HuH-7 (cell line): ENCODE results near the gene EGFL8.
"Not testable (repeated sequence)": the region's sequence is repeated elsewhere in the genome, so short reads cannot be mapped to it uniquely, and the experiment has no call there.

Experiments used
- DNase-seq: peaks from one replicate; pipeline ENCODE4 v3.0.0; 2011; ENCODE audit warnings: low spot score

EGFL8 gene

DNA sequence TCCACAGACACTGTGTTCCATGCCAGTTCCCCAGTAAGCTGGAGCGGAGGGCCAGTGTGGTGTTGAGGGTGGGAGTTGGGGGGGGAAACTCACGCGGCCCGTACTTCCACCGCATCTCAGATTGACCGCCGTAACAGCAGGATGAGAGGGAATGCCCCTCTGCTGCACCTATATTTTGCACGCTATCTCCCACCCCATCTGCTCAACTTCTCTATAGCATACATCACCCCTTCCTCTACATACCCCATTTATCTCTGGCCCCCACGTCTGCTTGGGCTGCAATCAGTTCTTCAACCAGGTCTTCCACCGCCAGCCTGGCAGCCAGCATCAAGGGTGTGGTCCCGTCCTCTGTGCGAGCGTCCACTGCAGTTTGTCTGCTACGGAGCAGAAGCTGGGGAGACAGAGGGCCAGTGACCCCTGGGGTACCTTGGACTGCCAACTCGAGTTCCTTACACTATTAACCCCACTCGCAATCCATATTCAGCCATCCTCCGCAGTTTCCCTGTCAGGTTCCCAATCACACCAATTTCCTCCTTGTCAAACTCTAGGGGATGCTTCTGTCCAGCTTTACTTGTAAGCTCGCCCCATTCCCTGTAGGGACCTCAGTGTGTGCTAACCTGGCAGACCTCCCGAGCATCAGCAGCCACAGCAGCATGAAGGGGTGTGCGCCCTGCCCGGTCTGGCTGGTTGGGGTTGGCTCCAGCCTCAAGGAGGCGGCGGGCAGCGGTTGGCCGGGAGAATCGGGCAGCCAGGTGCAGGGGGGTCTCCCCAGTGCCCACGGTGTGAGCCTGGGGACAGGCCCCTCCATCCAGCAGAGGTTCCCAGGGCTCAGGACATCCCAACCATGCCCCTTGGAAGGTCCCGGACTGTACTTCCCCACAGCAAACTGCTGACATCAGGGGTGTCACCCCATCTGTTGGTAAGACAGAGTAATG, 32.6 kb downstream of the EGFL8 start:
- no peak for DNase-seq

DNA sequence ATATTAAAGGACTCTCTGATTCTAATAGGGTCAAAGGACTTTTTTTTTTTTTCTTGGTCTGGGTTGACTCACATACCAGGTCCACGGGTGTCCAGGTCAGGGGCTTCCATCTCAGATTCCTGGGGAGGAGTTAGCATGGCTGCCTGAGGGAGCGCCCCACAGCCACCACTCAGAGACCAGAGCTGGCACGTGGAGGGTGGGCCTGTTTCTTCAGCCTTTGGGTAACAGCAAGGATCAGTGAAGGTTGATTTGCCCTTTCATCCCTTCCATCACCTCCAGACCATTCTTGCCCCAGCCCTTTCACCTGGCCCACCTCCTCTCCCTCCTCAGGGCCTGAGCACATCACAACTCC, 33.9 kb downstream of the EGFL8 start:
- no peak for DNase-seq

DNA sequence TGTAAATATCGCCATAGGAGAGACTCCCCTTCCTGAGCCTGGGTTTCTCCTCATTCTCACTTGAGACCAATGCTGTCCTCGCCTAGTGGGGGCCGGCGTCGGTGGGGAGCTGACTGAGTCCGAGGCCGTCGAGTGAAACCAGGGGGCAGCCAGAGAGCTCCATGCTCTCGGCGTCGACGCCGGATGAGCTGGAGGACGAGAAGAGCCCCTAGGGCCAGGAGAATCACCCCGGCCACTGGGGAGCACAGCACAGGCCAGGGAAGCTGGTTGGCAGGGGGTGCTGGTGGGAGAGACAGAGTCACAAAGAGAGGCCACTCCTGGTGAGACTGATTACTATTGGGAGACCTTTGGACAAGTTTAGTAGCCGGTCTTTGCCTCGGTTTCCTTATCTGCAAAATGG, 34.5 kb downstream of the EGFL8 start:
- DNase-seq, result no peak

DNA sequence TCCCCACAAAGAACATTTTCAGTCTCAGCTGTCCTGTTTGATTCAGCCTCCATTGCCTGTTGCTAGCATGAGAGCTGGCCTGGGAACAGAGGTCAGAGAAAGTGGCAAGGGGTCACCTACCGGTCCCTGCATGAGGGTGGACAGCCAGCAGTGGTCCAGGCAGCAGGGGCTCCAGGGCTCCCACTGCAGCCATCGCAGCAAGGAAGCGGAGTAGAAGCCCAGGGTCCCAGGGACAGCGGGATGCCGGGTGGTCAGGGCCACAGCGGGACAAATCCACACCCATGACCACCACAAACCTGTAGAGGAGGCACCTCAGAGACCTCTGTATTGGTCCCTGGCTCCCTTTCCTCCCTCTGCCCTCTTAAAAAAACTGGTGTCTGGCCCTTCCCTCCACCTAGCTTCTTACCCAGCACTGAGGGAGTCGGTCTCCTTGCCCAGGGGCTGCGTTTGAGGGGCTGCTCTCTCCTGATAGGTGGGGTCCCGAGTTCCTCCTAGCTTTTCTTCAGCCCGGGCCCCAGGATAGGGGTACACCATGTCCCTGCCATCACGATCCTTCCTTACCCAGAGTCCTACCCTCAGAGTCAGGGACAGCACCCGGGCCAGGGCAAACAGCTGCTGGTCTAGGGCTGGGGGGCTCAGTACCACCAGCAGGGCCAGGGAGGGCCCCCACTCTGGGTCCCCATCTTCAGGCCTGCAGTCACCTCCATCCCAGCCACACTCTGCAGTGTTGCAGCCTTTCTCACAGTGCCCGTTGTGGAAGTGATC, 36.5 kb downstream of the EGFL8 start:
- no peak for DNase-seq

DNA sequence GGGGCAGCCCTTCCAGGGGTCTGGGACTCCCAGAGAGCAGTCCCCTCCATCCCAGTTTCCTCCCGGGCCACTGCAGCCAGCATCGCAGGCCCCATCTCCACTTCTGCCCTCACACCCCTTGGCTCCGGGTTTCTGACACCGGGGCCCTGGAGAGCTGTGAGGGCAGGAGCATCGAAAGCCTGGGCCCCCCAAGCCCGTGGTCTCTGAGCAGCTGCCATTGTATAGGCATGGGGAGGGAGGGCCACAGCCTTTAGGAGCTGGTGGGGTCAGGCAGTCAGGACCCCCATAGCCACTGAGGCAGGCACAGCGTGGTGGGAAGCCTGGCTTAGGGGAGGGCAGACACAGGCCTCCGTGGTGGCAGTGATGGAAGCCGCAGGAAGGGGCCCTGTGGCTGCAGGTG, 37.8 kb downstream of the EGFL8 start:
- DNase-seq, result no peak

DNA sequence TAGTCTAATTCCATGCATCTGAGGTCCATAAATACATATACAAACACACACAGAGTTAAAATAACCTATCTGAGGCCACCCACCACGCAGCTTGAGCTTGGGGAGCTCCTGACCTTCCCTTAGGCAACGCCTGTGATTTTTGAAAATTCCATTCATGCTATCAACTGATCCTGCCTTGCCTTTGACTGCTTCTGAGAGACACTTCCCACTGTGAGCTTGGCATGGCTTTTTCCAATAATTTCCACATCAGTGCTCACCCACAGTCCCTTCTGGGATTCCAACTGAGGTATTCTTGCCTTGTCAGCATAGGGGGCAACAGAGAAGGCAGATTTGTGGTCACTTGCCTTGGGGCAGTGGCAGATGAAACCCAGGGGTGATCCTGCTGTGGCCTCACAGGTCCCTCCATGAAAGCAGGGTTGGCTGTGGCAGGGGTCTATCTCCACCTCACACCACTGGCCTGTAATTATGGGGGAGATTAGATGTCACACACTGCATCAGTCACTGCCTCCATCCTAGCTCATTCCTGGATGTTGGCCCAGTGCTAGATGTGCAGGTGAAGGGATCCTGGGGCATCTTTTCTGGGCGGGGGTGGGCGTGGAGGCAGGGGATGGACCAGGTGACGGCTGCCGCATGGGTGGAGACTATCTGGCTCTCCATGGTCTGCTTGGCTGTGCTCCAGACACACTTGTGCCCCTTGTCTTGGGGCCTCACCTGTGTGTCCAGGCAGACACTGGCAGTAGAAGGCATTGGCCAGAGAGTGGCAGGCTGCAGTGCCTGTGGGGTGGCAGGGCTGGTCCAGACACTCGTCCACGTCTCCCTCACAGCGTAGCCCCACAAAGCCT, 39.3 kb downstream of the EGFL8 start:
- DNase-seq, result no peak

DNA sequence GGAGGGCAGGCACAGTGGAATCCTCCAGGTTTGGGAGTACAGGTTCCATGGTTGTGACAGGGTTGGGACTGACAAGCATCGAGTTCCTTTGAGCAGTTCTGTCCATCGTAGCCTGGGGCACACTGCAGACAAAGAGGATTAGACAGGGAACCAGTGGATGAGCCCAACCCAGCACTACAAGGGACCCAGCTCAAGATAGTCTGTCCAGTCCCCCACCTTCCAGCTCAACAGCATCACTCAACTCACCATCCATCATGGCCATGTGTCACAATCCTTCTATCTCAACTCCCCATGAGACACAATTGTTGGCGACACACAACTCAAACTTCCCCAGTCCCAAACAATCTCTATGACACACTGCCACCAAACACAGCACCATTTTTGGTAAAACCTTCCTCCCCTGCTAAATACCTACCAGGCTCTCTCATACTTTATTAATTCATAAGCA, 39.9 kb downstream of the EGFL8 start:
- DNase-seq, result no peak

DNA sequence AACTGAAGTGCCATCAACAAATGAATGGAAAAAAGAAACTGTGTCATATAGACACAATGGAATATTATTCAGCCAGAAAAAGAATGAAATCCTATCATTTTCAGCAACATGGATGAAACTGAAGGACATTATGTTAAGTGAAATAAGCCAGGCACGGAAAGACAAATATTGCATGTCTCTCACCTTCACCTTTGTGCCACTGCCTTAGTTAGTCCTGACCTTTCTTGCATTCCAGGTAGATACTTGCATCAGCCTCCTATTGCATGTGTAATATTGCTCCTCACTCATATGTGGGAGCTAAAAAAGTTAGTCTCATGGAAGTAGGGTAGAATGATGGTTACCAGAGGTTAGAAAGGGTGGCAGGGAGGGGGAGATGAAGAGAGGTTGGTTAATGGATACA, 44.6 kb downstream of the EGFL8 start:
- no peak for DNase-seq

DNA sequence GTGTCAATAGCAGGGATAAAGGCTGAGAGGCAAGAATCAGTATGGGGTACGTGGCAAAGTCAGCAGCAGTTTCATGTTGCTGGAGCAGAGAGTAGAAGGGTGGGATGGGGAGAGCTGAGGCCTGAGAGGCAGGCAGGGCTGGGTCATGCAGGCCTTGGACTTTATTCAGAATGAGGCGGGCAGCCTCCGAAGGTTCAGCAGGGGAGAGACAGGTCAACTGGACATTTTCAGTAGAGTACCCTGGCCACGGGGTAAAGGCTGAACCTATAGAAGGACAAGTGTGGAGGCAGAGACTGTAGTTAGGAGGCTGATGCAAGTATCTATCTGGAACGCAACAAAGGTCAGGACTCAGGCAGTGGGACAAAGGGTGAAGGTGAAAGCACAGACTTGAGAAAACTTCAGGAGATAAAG, 45.8 kb downstream of the EGFL8 start:
- no peak for DNase-seq

DNA sequence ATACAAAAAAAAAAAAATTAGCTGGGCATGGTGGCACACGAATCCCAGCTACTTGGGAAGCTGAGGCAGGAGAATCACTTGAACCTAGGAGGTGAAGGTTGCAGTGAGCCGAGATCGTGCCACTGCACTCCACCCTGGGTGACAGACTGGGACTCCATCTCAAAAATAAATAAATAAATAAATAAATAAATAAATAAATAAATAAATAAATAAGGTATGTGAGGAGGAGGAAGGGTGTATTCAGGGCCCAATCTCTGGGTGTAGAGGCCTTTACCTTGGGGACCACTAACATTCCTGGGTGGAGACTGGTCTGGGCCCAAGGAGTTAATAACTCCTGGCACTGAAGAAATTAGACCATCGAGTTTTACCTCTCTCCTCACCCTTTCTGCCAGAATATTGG, 47.0 kb downstream of the EGFL8 start:
- not testable (repeated sequence) for DNase-seq

DNA sequence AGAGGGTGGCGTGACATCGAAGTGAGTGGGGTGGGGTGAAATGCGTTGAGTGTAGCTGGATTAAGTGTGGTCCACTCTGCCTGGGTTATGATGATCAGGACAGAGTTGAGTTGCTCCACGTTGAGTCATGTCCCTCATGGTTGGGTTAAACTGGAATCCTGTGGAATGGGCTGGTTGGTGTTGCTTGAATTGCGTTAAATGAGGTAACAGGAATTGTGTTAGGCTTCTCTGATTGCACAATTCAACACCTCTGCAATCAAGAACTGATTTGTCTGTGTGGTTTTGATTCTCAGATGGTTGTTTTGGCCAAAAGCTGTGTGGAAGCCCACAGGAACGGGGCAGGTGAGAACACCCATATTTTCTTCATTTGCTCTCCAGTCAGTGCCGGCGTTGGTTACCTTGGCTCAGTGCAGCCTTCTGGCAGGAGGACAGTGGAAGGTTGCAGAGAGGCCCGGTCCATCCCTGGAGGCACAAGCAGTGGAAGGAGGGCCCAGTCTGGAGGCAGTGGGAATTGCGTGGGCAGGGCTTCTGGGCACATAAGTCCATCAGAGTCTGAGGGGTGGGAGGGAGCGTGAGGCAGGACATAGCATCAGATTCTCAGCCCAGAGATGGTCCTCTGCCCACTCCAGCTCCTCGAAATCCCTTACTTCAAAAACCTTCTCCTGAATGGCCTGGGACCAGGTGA, 47.8 kb downstream of the EGFL8 start:
- DNase-seq, result no peak

DNA sequence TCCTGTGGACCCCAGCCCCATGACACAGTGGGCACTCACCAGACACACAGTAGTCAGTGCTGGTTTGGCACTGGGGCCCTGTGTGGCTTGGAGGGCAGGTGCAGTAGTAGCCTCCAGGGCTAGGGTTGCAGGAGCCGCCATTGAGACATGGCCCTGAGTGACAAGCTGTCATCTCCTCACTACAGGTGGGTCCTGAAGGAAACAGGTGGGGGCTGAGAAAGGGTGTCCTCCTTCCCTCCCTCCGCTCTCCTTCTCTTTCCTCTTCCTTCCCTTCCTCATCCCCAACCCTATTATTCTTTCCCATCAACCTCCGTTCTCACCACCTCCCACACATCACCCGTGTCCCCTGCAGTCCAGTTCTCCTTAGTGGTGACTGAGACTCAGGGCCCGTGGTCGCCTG, 49.3 kb downstream of the EGFL8 start:
- no peak for DNase-seq

DNA sequence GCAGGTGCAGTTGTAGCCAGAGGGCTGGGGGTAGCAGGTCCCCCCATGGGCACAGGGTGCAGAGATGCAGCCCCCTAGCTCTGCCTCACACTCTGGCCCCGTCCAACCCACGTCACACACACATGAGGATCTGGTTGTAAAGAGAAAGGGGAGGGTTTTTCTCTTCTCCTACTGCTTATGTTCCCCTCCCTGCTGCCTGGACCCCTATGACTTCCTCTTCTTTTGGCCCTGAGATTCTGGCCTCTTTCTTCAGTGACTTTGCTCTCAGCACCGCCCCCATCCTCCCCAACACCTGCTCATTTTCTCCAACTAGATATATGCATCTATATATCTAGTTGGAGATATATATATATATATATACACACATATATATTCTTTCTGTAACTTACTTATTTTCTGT, 49.7 kb downstream of the EGFL8 start:
- DNase-seq, result no peak

DNA sequence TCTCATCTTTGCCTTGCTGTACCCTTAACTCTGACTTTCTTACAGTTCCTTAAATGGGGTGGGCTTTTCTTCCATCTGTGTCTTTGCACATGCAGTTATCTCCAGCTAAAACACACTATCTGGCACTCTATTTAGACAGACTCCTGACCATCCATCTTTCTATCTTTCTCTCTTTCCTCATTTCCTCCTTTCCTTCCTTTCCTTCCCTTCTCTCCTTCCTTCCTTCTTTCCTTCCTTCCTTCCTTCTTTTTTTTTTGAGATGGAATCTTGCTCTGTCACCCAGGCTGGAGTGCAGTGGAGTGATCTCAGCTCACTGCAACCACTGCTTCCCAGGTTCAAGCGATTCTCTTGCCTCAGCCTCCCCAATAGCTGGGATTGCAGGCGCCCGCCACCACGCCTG, 51.2 kb downstream of the EGFL8 start:
- DNase-seq, result no peak

DNA sequence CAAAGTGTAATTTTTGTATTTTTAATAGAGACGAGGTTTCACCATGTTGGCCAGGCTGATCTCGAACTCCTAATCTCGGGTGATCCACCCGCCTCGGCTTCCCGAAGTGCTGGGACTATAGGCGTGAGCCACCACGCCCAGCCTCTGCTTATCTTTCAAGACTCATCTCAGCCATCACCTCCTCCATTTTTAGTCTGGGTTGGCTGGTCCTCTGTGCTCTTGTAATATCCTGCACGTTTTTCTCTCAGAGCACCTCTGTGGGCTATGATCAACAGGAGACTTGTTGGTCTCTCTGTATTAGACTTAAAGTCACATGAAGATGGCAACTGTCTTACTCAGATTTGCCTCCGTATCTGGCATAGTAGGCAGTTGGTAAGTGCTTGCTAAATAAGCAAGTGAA, 51.9 kb downstream of the EGFL8 start:
- DNase-seq, result no peak

DNA sequence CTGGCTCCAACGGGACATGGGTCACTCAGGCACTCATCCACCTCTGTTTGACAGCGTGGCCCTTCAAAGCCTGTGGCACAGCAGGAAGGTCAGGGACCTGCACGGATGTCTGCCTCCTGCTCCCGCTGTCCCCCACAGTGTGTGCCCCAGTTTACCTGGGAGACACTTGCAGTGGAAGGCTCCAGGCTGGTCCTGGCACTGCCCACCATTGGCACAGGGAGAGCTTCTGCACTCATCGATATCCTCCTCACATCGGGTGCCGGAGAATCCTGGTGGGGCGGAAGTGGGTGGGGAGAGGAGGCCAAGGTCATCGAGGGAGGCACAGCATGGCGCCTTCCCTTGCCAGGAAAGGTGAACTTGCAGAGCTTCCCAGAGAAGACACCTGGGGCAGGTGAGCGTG, 52.6 kb downstream of the EGFL8 start:
- no peak for DNase-seq
